ENCODE data around the gene ATP9B.

GRCh38 chr18:79382681-79383387 is 313.6 kb downstream of the ATP9B start:
- TF ChIP-seq EZH2 (IDR thresholded peaks at IDR 0.05) = no peak
- no peak for TF ChIP-seq CTCF (IDR thresholded peaks at IDR 0.05 in 2 of 3, conservative IDR thresholded peaks at IDR 0.05 in 1 of 3; ENCODE audit: borderline replicate concordance in 1 of 3, insufficient read depth in 1 of 3, low read depth in 2 of 3, low read length in 2 of 3)
- TF ChIP-seq POLR2AphosphoS5 (IDR thresholded peaks at IDR 0.05; ENCODE audit: low read depth, low read length) = no peak
- no peak for TF ChIP-seq SRF (IDR thresholded peaks at IDR 0.05; ENCODE audit: low read depth)
- no peak for TF ChIP-seq SP1 (IDR thresholded peaks at IDR 0.05; ENCODE audit: low read depth)
- no peak for TF ChIP-seq MAX (IDR thresholded peaks at IDR 0.05)
- no peak for TF ChIP-seq POLR2A (IDR thresholded peaks at IDR 0.05; ENCODE audit: borderline replicate concordance, extremely low read depth, insufficient read depth, insufficient read length)
- no peak for TF ChIP-seq REST (IDR thresholded peaks at IDR 0.05; ENCODE audit: low read depth)
- TF ChIP-seq EZH2phosphoT487 (IDR thresholded peaks at IDR 0.05; ENCODE audit: borderline replicate concordance) = no peak
- no peak for TF ChIP-seq JUND (IDR thresholded peaks at IDR 0.05)

All from HCT116 (cell line).